ENCODE results near the gene DCD. TPM values are rescaled to one million over a fixed set of nuclear protein-coding genes. Genes with fewer than 3 reads are reported as not detected.

DCD gene
- total and polyA plus RNA-seq, 9 of the 15 experiments (the other 6 are each of a cell fraction or from before 2014, with no cell fraction given) = not detected

DNA sequence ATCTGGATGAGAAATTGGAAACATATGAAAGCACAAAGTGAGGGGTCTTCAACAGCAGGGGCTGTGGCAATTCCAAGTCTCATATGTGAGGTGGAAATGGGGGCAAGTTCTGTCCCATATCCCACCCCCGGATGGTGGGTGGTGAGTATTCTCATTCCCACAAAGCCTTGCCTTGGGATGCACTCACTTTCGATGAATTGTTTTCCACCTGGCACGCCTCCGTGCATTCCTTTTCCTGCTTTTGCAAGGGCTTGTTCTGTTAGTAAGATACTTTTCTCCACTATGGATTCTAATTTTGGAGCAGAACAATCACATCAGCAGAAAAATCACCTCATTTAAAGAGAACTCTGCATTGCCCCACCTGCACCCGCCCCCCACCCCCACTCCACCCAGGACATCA, 16.6 kb downstream of the DCD start (continued):
- TF ChIP-seq, protein P1, sequence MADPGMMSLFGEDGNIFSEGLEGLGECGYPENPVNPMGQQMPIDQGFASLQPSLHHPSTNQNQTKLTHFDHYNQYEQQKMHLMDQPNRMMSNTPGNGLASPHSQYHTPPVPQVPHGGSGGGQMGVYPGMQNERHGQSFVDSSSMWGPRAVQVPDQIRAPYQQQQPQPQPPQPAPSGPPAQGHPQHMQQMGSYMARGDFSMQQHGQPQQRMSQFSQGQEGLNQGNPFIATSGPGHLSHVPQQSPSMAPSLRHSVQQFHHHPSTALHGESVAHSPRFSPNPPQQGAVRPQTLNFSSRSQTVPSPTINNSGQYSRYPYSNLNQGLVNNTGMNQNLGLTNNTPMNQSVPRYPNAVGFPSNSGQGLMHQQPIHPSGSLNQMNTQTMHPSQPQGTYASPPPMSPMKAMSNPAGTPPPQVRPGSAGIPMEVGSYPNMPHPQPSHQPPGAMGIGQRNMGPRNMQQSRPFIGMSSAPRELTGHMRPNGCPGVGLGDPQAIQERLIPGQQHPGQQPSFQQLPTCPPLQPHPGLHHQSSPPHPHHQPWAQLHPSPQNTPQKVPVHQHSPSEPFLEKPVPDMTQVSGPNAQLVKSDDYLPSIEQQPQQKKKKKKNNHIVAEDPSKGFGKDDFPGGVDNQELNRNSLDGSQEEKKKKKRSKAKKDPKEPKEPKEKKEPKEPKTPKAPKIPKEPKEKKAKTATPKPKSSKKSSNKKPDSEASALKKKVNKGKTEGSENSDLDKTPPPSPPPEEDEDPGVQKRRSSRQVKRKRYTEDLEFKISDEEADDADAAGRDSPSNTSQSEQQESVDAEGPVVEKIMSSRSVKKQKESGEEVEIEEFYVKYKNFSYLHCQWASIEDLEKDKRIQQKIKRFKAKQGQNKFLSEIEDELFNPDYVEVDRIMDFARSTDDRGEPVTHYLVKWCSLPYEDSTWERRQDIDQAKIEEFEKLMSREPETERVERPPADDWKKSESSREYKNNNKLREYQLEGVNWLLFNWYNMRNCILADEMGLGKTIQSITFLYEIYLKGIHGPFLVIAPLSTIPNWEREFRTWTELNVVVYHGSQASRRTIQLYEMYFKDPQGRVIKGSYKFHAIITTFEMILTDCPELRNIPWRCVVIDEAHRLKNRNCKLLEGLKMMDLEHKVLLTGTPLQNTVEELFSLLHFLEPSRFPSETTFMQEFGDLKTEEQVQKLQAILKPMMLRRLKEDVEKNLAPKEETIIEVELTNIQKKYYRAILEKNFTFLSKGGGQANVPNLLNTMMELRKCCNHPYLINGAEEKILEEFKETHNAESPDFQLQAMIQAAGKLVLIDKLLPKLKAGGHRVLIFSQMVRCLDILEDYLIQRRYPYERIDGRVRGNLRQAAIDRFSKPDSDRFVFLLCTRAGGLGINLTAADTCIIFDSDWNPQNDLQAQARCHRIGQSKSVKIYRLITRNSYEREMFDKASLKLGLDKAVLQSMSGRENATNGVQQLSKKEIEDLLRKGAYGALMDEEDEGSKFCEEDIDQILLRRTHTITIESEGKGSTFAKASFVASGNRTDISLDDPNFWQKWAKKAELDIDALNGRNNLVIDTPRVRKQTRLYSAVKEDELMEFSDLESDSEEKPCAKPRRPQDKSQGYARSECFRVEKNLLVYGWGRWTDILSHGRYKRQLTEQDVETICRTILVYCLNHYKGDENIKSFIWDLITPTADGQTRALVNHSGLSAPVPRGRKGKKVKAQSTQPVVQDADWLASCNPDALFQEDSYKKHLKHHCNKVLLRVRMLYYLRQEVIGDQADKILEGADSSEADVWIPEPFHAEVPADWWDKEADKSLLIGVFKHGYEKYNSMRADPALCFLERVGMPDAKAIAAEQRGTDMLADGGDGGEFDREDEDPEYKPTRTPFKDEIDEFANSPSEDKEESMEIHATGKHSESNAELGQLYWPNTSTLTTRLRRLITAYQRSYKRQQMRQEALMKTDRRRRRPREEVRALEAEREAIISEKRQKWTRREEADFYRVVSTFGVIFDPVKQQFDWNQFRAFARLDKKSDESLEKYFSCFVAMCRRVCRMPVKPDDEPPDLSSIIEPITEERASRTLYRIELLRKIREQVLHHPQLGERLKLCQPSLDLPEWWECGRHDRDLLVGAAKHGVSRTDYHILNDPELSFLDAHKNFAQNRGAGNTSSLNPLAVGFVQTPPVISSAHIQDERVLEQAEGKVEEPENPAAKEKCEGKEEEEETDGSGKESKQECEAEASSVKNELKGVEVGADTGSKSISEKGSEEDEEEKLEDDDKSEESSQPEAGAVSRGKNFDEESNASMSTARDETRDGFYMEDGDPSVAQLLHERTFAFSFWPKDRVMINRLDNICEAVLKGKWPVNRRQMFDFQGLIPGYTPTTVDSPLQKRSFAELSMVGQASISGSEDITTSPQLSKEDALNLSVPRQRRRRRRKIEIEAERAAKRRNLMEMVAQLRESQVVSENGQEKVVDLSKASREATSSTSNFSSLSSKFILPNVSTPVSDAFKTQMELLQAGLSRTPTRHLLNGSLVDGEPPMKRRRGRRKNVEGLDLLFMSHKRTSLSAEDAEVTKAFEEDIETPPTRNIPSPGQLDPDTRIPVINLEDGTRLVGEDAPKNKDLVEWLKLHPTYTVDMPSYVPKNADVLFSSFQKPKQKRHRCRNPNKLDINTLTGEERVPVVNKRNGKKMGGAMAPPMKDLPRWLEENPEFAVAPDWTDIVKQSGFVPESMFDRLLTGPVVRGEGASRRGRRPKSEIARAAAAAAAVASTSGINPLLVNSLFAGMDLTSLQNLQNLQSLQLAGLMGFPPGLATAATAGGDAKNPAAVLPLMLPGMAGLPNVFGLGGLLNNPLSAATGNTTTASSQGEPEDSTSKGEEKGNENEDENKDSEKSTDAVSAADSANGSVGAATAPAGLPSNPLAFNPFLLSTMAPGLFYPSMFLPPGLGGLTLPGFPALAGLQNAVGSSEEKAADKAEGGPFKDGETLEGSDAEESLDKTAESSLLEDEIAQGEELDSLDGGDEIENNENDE (IDR thresholded peaks at IDR 0.05; ENCODE audit: low read depth, low read length) = no peak
- TF ChIP-seq PRDM10 (IDR thresholded peaks at IDR 0.05; ENCODE audit: partially characterized antibody) = no peak
- TF ChIP-seq PHTF2 (CRISPR knock-in tag; IDR thresholded peaks at IDR 0.05) = no peak
- TF ChIP-seq, protein P2, sequence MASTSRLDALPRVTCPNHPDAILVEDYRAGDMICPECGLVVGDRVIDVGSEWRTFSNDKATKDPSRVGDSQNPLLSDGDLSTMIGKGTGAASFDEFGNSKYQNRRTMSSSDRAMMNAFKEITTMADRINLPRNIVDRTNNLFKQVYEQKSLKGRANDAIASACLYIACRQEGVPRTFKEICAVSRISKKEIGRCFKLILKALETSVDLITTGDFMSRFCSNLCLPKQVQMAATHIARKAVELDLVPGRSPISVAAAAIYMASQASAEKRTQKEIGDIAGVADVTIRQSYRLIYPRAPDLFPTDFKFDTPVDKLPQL (IDR thresholded peaks at IDR 0.05; ENCODE audit: extremely low read depth, insufficient read length) = no peak
- TF ChIP-seq ZNF384 (IDR thresholded peaks at IDR 0.05; ENCODE audit: low read depth, low read length) = no peak
- no peak for TF ChIP-seq ZNF354B (CRISPR knock-in tag; IDR thresholded peaks at IDR 0.05)
- no peak for TF ChIP-seq FOXM1 (IDR thresholded peaks at IDR 0.05; ENCODE audit: low read depth)
- TF ChIP-seq FOXM1 (CRISPR knock-in tag; IDR thresholded peaks at IDR 0.05; ENCODE audit: low read depth) = no peak
- no peak for TF ChIP-seq BCOR (IDR thresholded peaks at IDR 0.05)
- no peak for TF ChIP-seq ZFP36 (IDR thresholded peaks at IDR 0.05; ENCODE audit: low read depth, low read length, partially characterized antibody)
- no peak for TF ChIP-seq HDAC3 (IDR thresholded peaks at IDR 0.05; ENCODE audit: borderline replicate concordance, partially characterized antibody)
- no peak for TF ChIP-seq PHF21A (IDR thresholded peaks at IDR 0.05; ENCODE audit: borderline replicate concordance, low read depth)
- no peak for TF ChIP-seq SRSF7 (optimal IDR thresholded peaks at IDR 0.05; ENCODE audit: low read depth, low read length)
- TF ChIP-seq C11orf30 (IDR thresholded peaks at IDR 0.05; ENCODE audit: low read depth) = no peak
- no peak for TF ChIP-seq FOXJ3 (CRISPR knock-in tag; IDR thresholded peaks at IDR 0.05)
